Right renal cortex interstitium (tissue), 3 donors: ENCODE results near the gene PDGFRA. TPM values are rescaled to one million over a fixed set of nuclear protein-coding genes. Genes with fewer than 3 reads are reported as not detected.
A peak's percentile ranks its signal among the peaks of the same experiment; 100 is the strongest.

Source experiments
- DNase-seq, 3 donors: peaks; one replicate each; pipeline ENCODE4 v3.0.0-alpha.2; 2013; ENCODE audit warnings: low read depth in 3 of 3, low spot score in 2 of 3
- polyA plus RNA-seq, 3 donors: library from polyadenylated mRNA; unstranded; fragments of 120-200 nt; gene quantifications; one replicate each; pipeline ENCODE4 v1.2.1, GENCODE V29; 2013; ENCODE audit not compliant: insufficient read length in 3 of 3

Gene PDGFRA
- polyA plus RNA-seq, 3 donors, result 170 to 192 (median 184) TPM

DNA sequence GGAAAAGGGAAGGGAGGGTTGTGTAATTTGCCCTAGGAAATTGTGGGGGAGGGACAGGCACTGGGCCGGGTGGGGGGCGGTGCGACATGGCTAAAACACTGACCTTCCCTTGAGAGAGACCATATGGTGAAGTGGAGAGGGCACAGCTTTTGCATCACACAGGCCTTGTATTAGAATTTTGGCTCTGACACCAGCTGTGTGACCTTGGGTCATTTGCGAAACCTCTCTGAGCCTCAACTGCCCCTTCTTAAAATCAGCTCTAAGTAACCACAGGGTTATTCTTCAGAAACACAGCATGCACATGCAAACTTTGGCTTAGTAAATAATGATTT, 25.8 kb downstream of the PDGFRA start:
- DNase-seq, result no peak

DNA sequence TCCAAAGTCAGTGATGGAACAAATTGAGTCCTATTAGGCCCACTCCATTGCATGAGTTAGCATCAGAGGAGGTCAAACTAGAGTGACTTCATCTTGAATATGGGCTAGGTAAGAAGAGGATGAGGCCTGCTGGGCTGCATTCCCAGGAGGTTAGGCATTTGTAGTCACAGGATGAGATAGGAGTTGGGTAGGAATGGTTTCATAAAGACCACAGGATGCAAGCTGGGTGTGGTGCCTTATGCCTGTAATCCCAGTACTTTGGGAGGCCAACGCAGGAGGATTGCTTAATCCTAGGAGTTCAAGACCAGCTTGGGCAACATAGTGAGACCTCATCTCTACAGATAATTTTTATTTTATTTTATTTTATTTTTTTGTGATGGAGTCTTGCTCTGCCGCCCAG, 26.8 kb downstream of the PDGFRA start:
- no peak for DNase-seq

DNA sequence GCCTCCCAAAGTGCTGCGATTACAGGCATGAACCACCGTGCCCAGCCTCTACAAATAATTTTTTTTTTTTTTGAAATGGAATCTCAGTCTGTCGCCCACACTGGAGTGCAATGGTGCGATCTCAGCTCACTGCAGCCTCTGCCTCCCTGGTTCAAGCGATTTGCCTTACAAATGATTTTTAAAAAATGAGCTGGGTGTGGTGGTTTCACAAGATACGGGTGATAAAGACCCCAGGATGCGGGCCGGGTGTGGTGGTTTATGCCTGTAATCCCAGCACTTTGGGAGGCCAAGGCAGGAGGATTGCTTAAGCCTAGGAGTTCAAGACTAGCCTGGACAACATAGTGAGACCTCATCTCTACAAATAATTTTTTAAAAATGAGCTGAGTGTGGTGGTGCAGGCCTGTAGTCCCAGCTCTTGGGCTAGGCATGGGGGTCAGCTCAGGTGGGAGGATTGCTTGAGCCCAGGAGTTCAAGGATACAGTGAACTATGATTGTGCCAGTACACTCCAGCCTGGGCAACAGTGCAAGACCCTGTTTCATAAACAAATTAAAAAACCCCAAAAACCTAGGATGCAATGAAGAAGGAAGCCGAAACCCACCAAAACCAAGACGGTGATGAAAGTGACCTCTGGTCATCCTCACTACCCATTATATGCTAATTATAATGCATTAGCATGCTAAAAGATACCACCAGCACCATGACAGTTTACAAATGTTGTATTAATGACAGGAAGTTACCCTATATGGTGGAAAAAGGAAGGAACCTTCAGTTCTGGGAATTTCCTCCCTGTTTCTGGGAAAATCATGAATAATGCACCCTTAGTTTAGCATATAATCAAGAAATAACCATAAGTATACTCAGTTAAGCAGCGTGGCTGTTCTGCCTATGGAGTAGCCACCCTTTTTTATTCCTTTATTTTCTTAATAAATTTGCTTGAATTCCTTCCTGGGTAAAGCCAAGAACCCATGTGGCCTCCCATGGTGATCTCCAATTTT, 27.7 kb downstream of the PDGFRA start:
- DNase-seq, result no peak

GRCh38 chr4:54265366-54265765, 36.3 kb downstream of the PDGFRA start:
- DNase-seq, result no peak

DNA sequence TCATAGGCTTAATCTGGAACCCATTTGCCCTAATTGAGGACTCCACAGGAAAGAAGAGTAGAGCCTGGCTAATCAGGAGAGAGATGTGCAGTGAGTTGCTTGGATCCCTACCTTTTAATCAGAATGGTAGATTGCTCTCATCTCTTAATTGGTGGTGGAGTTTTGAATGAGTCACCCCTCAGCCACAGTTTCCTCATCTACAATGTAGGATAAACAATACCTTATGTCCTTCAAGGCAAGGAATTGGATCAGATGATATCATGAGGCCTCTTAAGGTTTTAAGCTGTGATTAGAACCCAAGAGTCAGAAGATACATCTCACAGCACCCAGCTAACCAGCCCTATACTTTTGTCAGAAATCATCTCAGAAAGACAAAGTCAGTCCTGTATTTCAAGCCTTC, 39.1 kb downstream of the PDGFRA start:
- DNase-seq, result no peak

- no peak for DNase-seq
These were observed 42.4 kb downstream of the PDGFRA start for GRCh38 chr4:54271464-54271863.

DNA sequence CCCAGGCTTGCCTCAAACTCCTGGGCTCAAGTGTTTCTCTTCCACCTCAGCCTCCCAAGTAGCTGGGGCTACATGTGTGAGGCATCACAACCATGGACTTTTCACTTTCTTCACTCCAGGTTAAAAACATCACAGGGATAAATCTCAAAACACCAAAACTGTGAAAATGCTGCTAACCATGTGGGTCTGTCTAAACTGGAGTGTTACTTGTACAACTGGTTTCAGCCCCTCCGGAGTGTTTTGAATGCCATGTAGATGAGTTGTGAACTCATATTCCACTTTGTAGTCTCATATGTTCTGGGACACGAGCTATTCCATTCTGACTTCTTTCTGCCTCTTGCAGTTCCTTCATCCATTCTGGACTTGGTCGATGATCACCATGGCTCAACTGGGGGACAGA, 43.0 kb downstream of the PDGFRA start:
- no peak for DNase-seq

DNA sequence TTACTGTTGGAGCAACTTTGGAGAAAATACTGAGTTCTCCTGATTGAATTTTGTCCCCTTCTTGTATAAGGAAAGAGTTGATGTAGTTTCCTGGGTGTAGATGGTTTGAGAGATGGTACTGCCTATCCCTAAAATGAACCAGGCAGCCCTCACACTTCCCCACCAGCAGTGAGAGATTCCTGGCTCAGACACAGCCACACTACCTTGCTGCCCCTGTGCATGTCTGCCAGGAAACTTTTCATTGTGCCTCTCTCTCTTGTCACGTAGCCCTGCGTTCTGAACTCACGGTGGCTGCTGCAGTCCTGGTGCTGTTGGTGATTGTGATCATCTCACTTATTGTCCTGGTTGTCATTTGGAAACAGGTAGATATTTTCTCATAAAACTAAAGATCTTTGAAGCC, 45.2 kb downstream of the PDGFRA start:
- DNase-seq, result no peak

DNA sequence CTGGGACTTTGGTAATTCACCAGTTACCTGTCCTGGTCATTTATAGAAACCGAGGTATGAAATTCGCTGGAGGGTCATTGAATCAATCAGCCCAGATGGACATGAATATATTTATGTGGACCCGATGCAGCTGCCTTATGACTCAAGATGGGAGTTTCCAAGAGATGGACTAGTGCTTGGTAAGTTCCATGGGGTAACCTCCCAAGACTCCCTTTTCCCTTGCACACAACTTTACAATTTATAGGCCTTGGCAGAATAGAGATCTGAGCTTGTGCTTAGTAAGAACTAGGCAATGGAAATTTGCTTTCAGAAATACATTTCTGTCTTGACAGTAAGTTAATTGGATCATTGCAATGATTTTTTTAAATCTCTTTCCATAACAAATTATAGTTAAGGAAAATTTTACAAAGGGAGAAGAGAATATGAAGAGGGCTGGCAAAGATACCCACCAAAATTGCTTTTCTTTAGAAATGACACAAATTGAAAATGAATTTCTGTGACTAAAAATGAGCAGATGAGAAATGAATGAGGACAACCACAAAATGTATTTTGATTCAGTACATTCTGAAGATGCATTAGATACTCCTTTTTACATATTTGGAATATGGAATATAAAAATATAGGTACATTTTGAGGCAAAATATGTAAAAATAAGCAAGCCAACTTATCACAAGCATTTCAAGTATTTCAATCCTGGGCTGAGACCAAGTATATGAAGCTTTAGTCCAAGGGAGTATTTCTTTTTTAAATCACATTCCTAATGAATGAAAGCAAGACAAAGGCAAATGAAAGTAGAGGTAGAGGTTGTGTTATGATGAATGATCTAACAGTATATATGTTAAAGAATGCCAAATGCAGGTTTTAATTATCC, 45.9 kb downstream of the PDGFRA start:
- no peak for DNase-seq

DNA sequence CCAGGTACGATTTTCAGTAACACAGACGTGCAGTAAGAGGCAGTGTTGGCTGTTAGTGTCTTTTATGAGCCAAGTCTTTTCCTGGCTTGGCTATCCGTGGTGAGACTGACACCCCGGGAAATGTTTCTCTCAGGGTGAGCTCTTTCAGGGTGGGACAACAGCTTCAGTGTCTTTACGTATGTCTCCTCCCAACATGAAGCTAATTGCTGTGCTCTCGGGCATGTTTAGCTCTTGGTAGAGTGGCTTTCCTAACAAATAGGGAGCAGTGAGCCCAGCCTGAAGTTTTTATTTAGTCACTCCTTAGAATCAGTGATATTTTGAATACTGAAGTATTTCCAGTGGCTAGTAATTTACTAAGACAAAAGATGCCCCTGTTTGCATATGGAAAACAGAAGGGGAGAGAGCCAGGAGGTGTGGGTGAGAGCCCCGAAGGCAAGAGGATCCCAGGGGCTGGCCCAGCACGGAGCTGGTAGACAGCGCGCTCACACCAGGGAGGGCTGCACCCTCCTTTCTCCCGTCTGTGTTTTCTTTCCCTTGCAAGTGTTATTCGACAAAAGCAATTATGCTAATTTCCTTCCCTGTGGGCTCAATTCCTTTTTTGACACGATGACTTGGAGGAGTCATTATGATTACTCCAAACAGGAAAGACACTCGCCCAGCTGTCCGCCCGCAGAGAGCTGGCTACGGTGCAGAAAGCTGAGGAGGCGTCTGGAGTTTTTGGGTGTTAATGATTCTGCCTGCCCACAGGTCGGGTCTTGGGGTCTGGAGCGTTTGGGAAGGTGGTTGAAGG, 47.7 kb downstream of the PDGFRA start:
- DNase-seq, result no peak

- no peak for DNase-seq
These were observed 48.6 kb downstream of the PDGFRA start for GRCh38 chr4:54277691-54278090.

DNA sequence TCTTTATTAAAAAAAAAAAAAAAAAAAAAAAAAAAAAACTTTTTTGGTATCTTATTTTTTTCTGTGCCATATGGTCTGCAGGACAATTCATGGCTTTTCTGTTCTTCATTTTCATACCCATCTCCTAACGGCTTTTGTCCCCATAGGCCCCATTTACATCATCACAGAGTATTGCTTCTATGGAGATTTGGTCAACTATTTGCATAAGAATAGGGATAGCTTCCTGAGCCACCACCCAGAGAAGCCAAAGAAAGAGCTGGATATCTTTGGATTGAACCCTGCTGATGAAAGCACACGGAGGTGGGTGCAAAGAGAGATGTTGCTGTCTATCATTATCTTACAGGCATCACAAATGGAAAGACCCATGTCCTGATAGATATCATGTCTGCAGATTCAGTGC, 49.1 kb downstream of the PDGFRA start:
- DNase-seq, result no peak

DNA sequence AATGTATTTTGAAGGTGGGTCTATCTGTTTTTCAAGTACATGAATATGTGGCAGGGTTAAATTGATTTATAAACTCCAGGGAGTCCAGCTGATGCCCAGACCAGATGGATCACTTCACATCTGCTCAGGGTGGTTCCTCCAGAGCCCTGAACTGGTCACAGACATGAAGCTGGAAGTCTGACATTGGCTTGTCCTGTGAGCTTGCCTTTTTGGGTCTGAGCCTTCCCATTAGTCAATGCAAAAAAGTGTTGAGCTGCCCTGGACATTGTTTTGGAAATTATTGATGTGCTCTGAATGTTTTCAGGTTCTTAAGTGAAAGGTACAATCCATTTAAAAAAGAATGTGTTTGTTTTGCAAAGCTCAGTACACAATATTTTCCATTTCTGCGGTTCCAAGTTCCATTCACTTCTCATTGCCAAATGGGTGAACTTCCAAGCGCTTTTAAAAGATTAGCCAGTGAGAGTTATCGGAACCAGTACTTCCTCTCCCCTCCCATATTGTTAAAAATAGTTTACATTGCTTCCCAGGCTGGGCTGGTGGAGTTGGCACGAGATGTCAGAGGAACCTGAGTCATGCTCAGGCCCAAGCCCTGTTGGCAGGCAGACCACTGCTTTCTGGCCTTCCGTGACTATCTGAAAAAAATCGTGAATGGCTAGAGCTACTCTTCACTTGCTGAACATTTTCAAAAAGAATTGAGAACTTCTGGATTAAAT, 52.1 kb downstream of the PDGFRA start:
- DNase-seq, result no peak

GRCh38 chr4:54282837-54283236, 53.7 kb downstream of the PDGFRA start:
- no peak for DNase-seq

DNA sequence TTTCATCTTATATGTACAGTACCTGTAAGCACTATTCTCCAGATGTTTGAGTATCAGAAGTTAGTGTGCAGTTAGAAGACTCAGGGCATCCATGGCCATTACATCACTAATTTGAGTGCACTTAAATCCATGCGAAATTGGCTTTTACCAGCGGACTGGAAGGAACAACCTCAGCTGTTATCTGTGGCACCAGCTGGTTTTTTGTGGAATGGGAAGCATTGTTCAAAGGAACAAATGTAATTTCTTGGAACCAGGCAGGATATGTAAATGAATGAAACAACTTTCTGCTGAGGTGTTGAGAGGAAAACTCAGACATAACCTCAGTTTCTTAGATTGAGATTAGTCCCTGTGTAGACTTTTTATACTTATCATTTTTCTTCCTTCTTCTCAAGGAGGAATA, 60.2 kb downstream of the PDGFRA start:
- DNase-seq, result no peak

DNA sequence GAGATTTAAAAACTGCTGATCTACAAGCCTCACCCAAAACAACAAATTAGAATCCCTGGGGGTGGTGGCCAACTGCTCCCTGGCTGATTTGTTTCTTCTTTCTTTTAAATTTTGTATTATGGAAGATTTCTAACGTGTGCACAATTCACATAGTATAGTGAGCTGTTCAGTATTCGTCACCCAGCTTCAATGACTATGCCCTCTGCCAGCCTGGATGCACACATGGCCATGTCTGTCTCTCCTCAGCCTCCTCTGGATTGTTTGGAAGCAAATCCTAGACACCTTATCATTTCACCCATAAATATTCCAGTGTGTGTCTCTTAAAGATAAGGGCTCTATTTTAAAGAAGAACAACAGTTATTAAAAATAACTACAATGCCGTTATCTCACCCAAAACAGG, 61.9 kb downstream of the PDGFRA start:
- DNase-seq, result no peak

DNA sequence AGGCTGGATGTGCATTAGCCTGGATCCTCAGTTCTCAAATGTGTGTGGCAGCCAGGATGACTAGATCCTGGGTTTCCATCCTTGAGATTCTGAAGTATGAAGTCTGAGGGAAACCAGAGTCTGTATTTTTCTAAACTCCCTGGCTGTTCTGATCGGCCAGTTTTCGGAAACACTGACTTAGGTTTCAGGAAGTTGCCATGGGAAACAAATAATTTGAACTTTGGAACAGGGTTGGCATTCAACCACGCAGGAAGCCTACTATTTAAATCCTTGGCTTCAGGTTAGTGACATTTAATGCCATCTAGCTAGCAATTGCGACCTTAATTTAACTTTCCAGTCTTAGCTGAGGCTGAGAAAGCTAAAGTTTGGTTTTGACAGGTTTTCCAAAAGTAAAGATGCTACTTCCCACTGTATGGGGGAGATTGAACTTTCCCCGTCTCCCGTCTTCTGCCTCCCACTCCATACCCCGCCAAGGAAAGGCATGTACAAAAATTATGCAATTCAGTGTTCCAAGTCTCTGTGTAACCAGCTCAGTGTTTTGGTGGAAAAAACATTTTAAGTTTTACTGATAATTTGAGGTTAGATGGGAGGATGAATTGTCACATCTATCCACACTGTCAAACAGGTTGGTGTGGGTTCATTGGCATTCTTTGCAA, 67.6 kb downstream of the PDGFRA start:
- DNase-seq, result peak in 1 of 3 donors; percentile 23

DNA sequence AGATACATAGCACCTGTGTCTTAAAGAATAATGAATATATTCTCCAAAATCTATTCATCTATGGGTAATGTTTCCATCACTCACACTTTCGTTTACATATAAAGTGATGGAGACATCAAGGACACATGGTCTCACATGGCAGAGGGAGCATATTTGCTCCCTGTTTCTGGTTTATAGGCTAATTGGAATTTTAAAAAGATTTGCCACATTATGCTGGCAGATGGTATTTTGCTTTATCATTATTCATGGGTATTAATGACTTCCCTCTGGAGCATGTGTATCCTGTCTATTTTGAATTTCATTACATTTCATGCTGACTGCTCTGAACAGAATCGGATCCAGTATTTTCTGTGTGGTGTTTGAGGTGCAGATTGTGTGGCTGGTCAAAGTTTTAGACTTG, 79.0 kb downstream of the PDGFRA start:
- no peak for DNase-seq

- DNase-seq, result no peak
These were observed 86.8 kb downstream of the PDGFRA start for GRCh38 chr4:54315561-54316538.
